H1 (cell line): ENCODE data around the gene KCNQ1. TPM values are rescaled to one million over a fixed set of nuclear protein-coding genes. Genes with fewer than 3 reads are reported as not detected.

Experiments
- ASH2L ChIP-seq: fragments of 200-600, 300-600 bp; sonication (generic); IDR thresholded peaks from one replicate; pipeline ENCODE4 v1.7.1; 2017; ENCODE audit warnings: low read length
- CBX8 ChIP-seq: fragments of 300-800, 300-1000 bp; sonication (generic); IDR thresholded peaks from 2 replicates; pipeline ENCODE4 v1.7.1; 2016; ENCODE audit warnings: low read depth, low read length, borderline replicate concordance
- CHD2 ChIP-seq: IDR thresholded peaks from 2 replicates; pipeline ENCODE4 v1.6.1; 2012; ENCODE audit warnings: low read length, improper control_type of control experiment
- EP300 ChIP-seq, 2 experiments: IDR thresholded peaks; 1 replicate in 1 of 2; 2 replicates in 1 of 2; pipeline ENCODE4 v1.6.1; 2011 to 2012; ENCODE audit warnings: low read depth in 2 of 2, low read length in 2 of 2, mild to moderate bottlenecking in 2 of 2, borderline replicate concordance in 1 of 2, inconsistent platforms in 1 of 2, moderate library complexity in 1 of 2
- EZH2 ChIP-seq: fragments of 200-600 bp; sonication (generic); IDR thresholded peaks from 2 replicates; pipeline ENCODE4 v1.7.1; 2012; ENCODE audit warnings: low read depth, mild to moderate bottlenecking, moderate library complexity, low read length, inconsistent platforms; ENCODE audit not compliant: severe bottlenecking
- FOSL1 ChIP-seq: IDR thresholded peaks from 2 replicates; pipeline ENCODE4 v1.6.1; 2011; ENCODE audit warnings: mild to moderate bottlenecking, low read depth, low read length, moderate library complexity; ENCODE audit not compliant: insufficient read depth
- GABPA ChIP-seq: IDR thresholded peaks from 2 replicates; pipeline ENCODE4 v1.6.1; 2011; ENCODE audit warnings: mild to moderate bottlenecking, low read length, moderate library complexity, borderline replicate concordance; ENCODE audit not compliant: insufficient read depth
- HDAC2 ChIP-seq, 2 experiments: fragments of 300-600 bp in 1 of 2; sonication (generic) in 1 of 2; IDR thresholded peaks; 2 replicates each; pipeline ENCODE4 v1.6.1; 2011 to 2012; ENCODE audit warnings: low read depth in 2 of 2, low read length in 2 of 2, mild to moderate bottlenecking in 2 of 2, moderate library complexity in 2 of 2, borderline replicate concordance in 1 of 2, inconsistent platforms in 1 of 2
- HDAC6 ChIP-seq: IDR thresholded peaks from one replicate; pipeline ENCODE4 v1.7.1; 2012; ENCODE audit warnings: low read depth, mild to moderate bottlenecking, inconsistent platforms, low read length, moderate library complexity
- JUN ChIP-seq: IDR thresholded peaks from 2 replicates; pipeline ENCODE4 v1.6.1; 2011; ENCODE audit warnings: low read depth, mild to moderate bottlenecking, improper control_type of control experiment, low read length
- KDM4A ChIP-seq: IDR thresholded peaks from one replicate; pipeline ENCODE4 v1.7.1; 2012; ENCODE audit warnings: low read depth, mild to moderate bottlenecking, moderate library complexity, low read length, inconsistent platforms; ENCODE audit not compliant: severe bottlenecking
- PHF8 ChIP-seq: fragments of 200-600 bp; sonication (generic); conservative IDR thresholded peaks from 2 replicates; pipeline ENCODE4 v1.7.1; 2012; ENCODE audit warnings: low read depth, mild to moderate bottlenecking, inconsistent platforms, low read length, moderate library complexity
- RBBP5 ChIP-seq: IDR thresholded peaks from 2 replicates; pipeline ENCODE4 v1.7.1; 2012; ENCODE audit warnings: low read depth, mild to moderate bottlenecking, inconsistent platforms, low read length, moderate library complexity, borderline replicate concordance
- RNF2 ChIP-seq: fragments of 200-900, 300-1000 bp; sonication (generic); IDR thresholded peaks from 2 replicates; pipeline ENCODE4 v1.7.1; 2016; ENCODE audit warnings: borderline replicate concordance, low read depth, mild to moderate bottlenecking, antibody characterized with exemption, low read length; ENCODE audit not compliant: poor library complexity, severe bottlenecking; ENCODE audit errors: missing control alignments
- SIN3A ChIP-seq, 2 experiments: IDR thresholded peaks in 1 of 2; conservative IDR thresholded peaks in 1 of 2; 2 replicates each; pipeline ENCODE4 v1.6.1; 2011 to 2012; ENCODE audit warnings: low read length in 2 of 2, improper control_type of control experiment in 1 of 2, low read depth in 1 of 2, mild to moderate bottlenecking in 1 of 2
- SIX5 ChIP-seq: IDR thresholded peaks from 2 replicates; pipeline ENCODE4 v1.6.1; 2011; ENCODE audit warnings: mild to moderate bottlenecking, low read depth, low read length
- SP4 ChIP-seq: IDR thresholded peaks from 2 replicates; pipeline ENCODE4 v1.6.1; 2012; ENCODE audit warnings: low read length, inconsistent platforms
- TBP ChIP-seq: IDR thresholded peaks from 2 replicates; pipeline ENCODE4 v1.6.1; 2011; ENCODE audit warnings: low read depth, low read length, improper control_type of control experiment
- USF2 ChIP-seq: IDR thresholded peaks from 2 replicates; pipeline ENCODE4 v1.6.1; 2011; ENCODE audit warnings: low read length, improper control_type of control experiment
- polyA plus RNA-seq, 7 experiments: library from polyadenylated mRNA; depleted of rRNA in 3 of 7; stranded (reverse) in 5 of 7; unstranded in 2 of 7; fragments of >200 nt in 5 of 7; fragments of 200-250 nt in 2 of 7; gene quantifications; 1 replicate in 5 of 7; 2 replicates in 1 of 7; 4 replicates in 1 of 7; pipeline versions ENCODE4 v1.2.1 to v1.2.3, GENCODE V29; 2011 to 2013; ENCODE audit warnings: missing spikeins in 2 of 7, mixed read lengths in 2 of 7
- total RNA-seq: library from RNA; stranded (reverse); fragmentation: NEBNext Ultra II Directional; extraction: Animal tissue kit (Norgen Biotek cat#: 25700); gene quantifications from 2 replicates; pipeline ENCODE4 v1.2.1, GENCODE V29; 2021

KCNQ1 gene
- total and polyA plus RNA-seq, 2 of the 8 experiments (the other 6 are each of a cell fraction or from before 2014, with no cell fraction given), result 1.9 to 2.0 TPM

GRCh38 chr11:2419638-2420501 lies 24.9 kb upstream of the KCNQ1 start (continued):
- peak; percentile 74; the same call in 1 of the 2 replicates for TF ChIP-seq GABPA
- TF ChIP-seq EP300 (IDR thresholded peaks at IDR 0.05; ENCODE audit: borderline replicate concordance in 1 of 2, low read depth in 2 of 2, low read length in 2 of 2), result no peak
- TF ChIP-seq CHD2, result no peak
- no peak for TF ChIP-seq HDAC2 (IDR thresholded peaks at IDR 0.05; ENCODE audit: borderline replicate concordance in 1 of 2, low read depth in 2 of 2, low read length in 2 of 2)
- TF ChIP-seq SIN3A (conservative IDR thresholded peaks at IDR 0.05 in 1 of 2, IDR thresholded peaks at IDR 0.05 in 1 of 2; ENCODE audit: low read depth in 1 of 2, low read length in 2 of 2), result no peak
- no peak for TF ChIP-seq RBBP5
- TF ChIP-seq ASH2L, result no peak
- TF ChIP-seq USF2, result no peak
- no peak for TF ChIP-seq CBX8
- no peak for TF ChIP-seq FOSL1
- no peak for TF ChIP-seq TBP
- TF ChIP-seq JUN, result no peak
- no peak for TF ChIP-seq SIX5
- no peak for TF ChIP-seq HDAC6
- no peak for TF ChIP-seq KDM4A
- no peak for TF ChIP-seq RNF2
- no peak for TF ChIP-seq EZH2
- no peak for TF ChIP-seq PHF8
- no peak for TF ChIP-seq SP4
